Fibroblast of lung (primary cell): ENCODE measurements around the gene GPR132. TPM values are rescaled to one million over a fixed set of nuclear protein-coding genes. Genes with fewer than 3 reads are reported as not detected.
A peak's percentile ranks its signal among the peaks of the same experiment; 100 is the strongest.

Experiments
- DNase-seq, 2 donors: peaks; one replicate each; pipeline versions ENCODE4 v3.0.0 to v3.0.0-alpha.2; 2010; ENCODE audit warnings: low read depth in 2 of 2
- H2AFZ ChIP-seq: 2 replicates; pipeline ENCODE4 v1.5.1; 2012; ENCODE audit warnings: low read length, control low read depth, inconsistent platforms
- H3K27ac ChIP-seq: 2 replicates; pipeline ENCODE4 v1.5.1; 2011; ENCODE audit warnings: low read length, control low read depth; ENCODE audit not compliant: insufficient read depth
- H3K27me3 ChIP-seq: 2 replicates; pipeline ENCODE4 v1.5.1; 2011; ENCODE audit warnings: mild to moderate bottlenecking, low read length; ENCODE audit not compliant: control insufficient read depth, insufficient read depth
- H3K36me3 ChIP-seq: 2 replicates; pipeline ENCODE4 v1.5.1; 2011; ENCODE audit warnings: low read length; ENCODE audit not compliant: control insufficient read depth, insufficient read depth
- H3K4me1 ChIP-seq: 2 replicates; pipeline ENCODE4 v1.5.1; 2011; ENCODE audit warnings: low read length; ENCODE audit not compliant: control insufficient read depth, insufficient read depth; ENCODE audit errors: extremely low read depth
- H3K4me2 ChIP-seq: 2 replicates; pipeline ENCODE4 v1.5.1; 2011; ENCODE audit warnings: low read length, control low read depth; ENCODE audit not compliant: insufficient read depth; ENCODE audit errors: extremely low read depth
- H3K4me3 ChIP-seq, 4 experiments: fragments of 200-600 bp in 1 of 4; sonication (generic) in 1 of 4; replicated peaks in 1 of 4; 2 replicates each; pipeline ENCODE4 v1.5.1; 2011 to 2016; ENCODE audit warnings: low read length in 4 of 4, low read depth in 3 of 4, mild to moderate bottlenecking in 3 of 4, control low read depth in 2 of 4, inconsistent platforms in 1 of 4, mixed read lengths in 1 of 4; ENCODE audit not compliant: insufficient read depth in 1 of 4; ENCODE audit errors: control extremely low read depth in 1 of 4
- H3K79me2 ChIP-seq: 2 replicates; pipeline ENCODE4 v1.5.1; 2012; ENCODE audit warnings: mild to moderate bottlenecking, low read length, inconsistent platforms; ENCODE audit not compliant: control insufficient read depth, insufficient read depth
- H3K9ac ChIP-seq: 2 replicates; pipeline ENCODE4 v1.5.1; 2011; ENCODE audit warnings: mild to moderate bottlenecking, low read length, control low read depth; ENCODE audit not compliant: insufficient read depth
- H3K9me3 ChIP-seq: 2 replicates; pipeline ENCODE4 v1.5.1; 2012; ENCODE audit warnings: low read depth, low read length; ENCODE audit not compliant: control insufficient read depth, insufficient read depth
- H4K20me1 ChIP-seq: 2 replicates; pipeline ENCODE4 v1.5.1; 2011; ENCODE audit warnings: low read length; ENCODE audit not compliant: control insufficient read depth, insufficient read depth; ENCODE audit errors: extremely low read depth
- EZH2 ChIP-seq: IDR thresholded peaks from 2 replicates; pipeline ENCODE4 v1.5.1; 2012; ENCODE audit warnings: low read length, control low read depth, mild to moderate bottlenecking; ENCODE audit errors: missing control alignments
- polyA plus RNA-seq, 2 donors: library from polyadenylated mRNA; depleted of rRNA in 1 of 2; stranded (reverse) in 1 of 2; unstranded in 1 of 2; fragments of >200 nt; gene quantifications; 2 replicates each; pipeline ENCODE4 v1.2.1, GENCODE V29; 2011 to 2012; ENCODE audit warnings: missing spikeins in 1 of 2
- total RNA-seq: library from RNA; depleted of rRNA; stranded (reverse); fragments of >200 nt; gene quantifications from 2 replicates; pipeline ENCODE4 v1.2.1, GENCODE V29; 2014
- TF ChIP-seq, protein P1 (sequence below), 2 donors: IDR thresholded peaks in 1 of 2; conservative IDR thresholded peaks in 1 of 2; 1 replicate in 1 of 2; 2 replicates in 1 of 2; pipeline ENCODE4 v1.5.1; 2011 to 2012; ENCODE audit warnings: low read length in 2 of 2, control low read depth in 1 of 2, inconsistent platforms in 1 of 2, low read depth in 1 of 2, mild to moderate bottlenecking in 1 of 2

GPR132 gene
- total and polyA plus RNA-seq, 2 donors (not counting 1 experiment from before 2014, with no cell fraction given) = 0.17 TPM; not detected in 1

DNA sequence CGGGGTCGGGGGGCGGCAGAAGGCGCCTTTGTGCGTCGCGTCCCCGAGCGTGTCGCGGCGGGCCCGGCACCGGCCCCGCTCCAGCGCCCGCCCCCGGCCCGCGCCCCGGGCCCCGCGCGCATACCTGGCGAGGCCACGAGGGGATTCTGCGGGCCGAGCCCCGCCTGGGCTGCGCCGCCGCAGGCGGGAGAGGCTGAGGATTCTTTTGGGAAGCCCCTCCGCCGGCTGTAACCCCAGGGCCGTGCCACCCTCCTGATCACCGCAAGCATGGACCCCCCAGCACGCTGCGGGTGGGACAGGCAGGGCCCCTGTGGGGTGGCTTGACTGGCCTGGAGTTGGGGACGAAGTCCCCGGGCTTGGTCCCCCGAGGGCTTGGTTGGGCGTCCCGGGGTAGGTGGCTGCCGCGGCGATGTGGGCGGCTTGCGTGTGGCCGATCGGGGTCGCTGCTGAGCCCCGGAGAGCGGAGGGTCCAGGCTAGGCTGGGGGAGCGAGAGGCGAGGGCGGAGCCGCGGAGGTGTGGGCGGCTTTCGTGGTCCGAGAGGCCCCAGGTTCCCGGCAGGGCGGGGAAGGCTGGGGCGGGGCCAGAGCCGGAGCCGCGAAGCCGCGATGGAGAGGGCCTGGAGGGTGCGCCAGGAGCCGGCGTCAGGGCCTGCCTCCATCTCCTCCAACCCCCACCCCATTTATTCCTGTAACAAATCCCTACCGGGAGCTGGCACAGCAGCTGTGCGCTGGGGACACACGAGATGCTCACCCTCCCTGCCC, 28.4 kb upstream of the GPR132 start:
- Histone ChIP-seq H4K20me1 (no peaks in the 10 kb centered on the region), H3K27me3 (peaks cover 3% of the 10 kb centered on the region), H3K36me3 (no peaks in the 10 kb centered on the region), H2AFZ (peak overlapping the region; percentile 64), H3K4me3 (peak overlapping the region; percentile 61 to 86 (median 70)), H3K27ac (peak overlapping the region; percentile 43), H3K9me3 (no peaks in the 10 kb centered on the region), H3K4me1 (peaks cover 24% of the 10 kb centered on the region), H3K9ac (peak overlapping the region; percentile 71), H3K79me2 (no peaks in the 10 kb centered on the region), H3K4me2 (peak overlapping the region; percentile 93)
- peak; percentile 61 to 83 for DNase-seq
- TF ChIP-seq EZH2 = no peak
- TF ChIP-seq, protein P1, sequence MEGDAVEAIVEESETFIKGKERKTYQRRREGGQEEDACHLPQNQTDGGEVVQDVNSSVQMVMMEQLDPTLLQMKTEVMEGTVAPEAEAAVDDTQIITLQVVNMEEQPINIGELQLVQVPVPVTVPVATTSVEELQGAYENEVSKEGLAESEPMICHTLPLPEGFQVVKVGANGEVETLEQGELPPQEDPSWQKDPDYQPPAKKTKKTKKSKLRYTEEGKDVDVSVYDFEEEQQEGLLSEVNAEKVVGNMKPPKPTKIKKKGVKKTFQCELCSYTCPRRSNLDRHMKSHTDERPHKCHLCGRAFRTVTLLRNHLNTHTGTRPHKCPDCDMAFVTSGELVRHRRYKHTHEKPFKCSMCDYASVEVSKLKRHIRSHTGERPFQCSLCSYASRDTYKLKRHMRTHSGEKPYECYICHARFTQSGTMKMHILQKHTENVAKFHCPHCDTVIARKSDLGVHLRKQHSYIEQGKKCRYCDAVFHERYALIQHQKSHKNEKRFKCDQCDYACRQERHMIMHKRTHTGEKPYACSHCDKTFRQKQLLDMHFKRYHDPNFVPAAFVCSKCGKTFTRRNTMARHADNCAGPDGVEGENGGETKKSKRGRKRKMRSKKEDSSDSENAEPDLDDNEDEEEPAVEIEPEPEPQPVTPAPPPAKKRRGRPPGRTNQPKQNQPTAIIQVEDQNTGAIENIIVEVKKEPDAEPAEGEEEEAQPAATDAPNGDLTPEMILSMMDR (conservative IDR thresholded peaks at IDR 0.05 in 1 of 2, IDR thresholded peaks at IDR 0.05 in 1 of 2; ENCODE audit: low read depth in 1 of 2, low read length in 2 of 2) = peak; percentile 43 to 51

DNA sequence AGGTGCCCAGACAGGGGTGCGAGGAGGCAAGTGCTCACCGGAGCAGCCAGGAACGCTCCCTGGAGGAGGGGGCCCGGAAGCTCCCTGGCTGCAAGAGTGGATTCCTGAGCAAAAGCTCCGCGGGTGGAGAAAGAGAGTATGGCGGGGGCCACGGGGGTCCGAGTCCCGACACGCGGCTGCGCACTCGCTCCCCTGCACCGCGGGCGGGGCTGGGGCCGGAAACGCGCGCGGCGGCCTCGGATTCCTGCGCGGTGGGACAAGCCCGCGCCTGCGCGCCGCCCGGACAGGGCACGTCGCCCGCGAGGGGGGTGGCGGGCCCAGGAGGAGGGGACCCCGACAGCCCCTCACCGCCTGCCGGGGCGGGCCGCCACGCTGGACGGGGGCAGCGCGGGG, 27.8 kb upstream of the GPR132 start:
- H3K9ac ChIP-seq = peak overlapping the region; percentile 71
- no peaks in the 10 kb centered on the region for H3K9me3 ChIP-seq
- no peak overlapping the region for H2AFZ ChIP-seq
- peak; percentile 43 to 70 for DNase-seq
- peaks cover 3% of the 10 kb centered on the region for H3K27me3 ChIP-seq
- H3K4me2 ChIP-seq = peak overlapping the region; percentile 64
- no peak overlapping the region for H3K27ac ChIP-seq
- no peaks in the 10 kb centered on the region for H4K20me1 ChIP-seq
- TF ChIP-seq, protein P1 (conservative IDR thresholded peaks at IDR 0.05 in 1 of 2, IDR thresholded peaks at IDR 0.05 in 1 of 2; ENCODE audit: low read depth in 1 of 2, low read length in 2 of 2) = no peak
- TF ChIP-seq EZH2 = no peak
- peak overlapping the region; percentile 15 to 86 (median 56) for H3K4me3 ChIP-seq
- H3K79me2 ChIP-seq = no peaks in the 10 kb centered on the region
- H3K4me1 ChIP-seq = peaks cover 29% of the 10 kb centered on the region
- no peaks in the 10 kb centered on the region for H3K36me3 ChIP-seq

DNA sequence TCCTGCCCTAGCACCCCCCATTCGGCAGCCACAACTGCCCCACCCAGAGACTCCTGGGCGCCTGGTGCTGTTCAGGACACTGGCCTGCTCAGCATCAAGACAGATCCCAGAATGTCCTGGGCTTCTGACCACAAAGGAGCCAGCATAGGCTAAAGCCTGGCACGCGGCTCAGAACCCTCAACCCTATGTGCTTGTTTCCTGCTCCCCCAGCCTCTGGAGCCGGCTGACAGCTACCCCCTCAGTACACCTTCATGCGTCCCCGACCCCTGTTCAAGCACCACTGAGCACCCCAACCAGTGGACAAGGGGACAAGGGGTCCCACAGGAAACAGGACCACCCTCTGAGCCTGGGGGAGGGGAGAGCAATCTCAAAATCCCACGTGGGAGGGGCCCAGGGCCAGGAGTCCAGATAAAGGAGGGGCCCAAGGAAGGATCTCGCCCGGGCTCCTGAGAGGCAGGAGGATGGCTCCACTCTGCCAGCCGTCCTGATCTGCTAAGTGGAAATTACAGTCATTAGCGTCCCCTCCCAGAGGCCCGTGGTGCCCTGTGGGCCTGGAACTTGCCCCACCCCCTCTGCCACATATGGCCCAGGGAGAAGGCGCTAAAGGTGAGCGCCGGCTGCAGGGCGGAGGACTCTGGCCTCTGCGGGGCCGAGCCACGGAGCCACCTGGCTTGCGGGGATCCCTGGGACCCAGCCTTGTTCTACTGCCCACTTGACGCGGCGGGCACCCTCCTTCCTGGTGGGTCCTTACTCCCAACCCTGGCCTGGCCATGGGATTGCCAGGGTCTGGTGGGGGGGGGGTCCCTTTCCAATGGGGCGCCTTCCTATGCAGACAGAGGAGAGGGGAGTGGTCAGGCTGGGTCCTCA, 27.2 kb upstream of the GPR132 start:
- TF ChIP-seq, protein P1 (conservative IDR thresholded peaks at IDR 0.05 in 1 of 2, IDR thresholded peaks at IDR 0.05 in 1 of 2; ENCODE audit: low read depth in 1 of 2, low read length in 2 of 2) = no peak
- no peak for TF ChIP-seq EZH2
- no peak overlapping the region for H3K9ac ChIP-seq
- H2AFZ ChIP-seq = no peak overlapping the region
- H3K79me2 ChIP-seq = no peaks in the 10 kb centered on the region
- no peaks in the 10 kb centered on the region for H4K20me1 ChIP-seq
- no peak for DNase-seq
- H3K4me2 ChIP-seq = peak overlapping the region; percentile 64
- H3K9me3 ChIP-seq = no peaks in the 10 kb centered on the region
- no peak overlapping the region for H3K27ac ChIP-seq
- H3K4me1 ChIP-seq = peaks cover 32% of the 10 kb centered on the region
- peaks cover 3% of the 10 kb centered on the region for H3K27me3 ChIP-seq
- no peaks in the 10 kb centered on the region for H3K36me3 ChIP-seq
- H3K4me3 ChIP-seq = peak overlapping the region; percentile 15 to 86 (median 56)
